DOHH2 (cell line): ENCODE results near the gene TRMT44.

Experiments
- EZH2phosphoT487 ChIP-seq: fragments of 200-600 bp; sonication (generic); IDR thresholded peaks from 2 replicates; pipeline ENCODE4 v1.6.1; 2017; ENCODE audit warnings: borderline replicate concordance, mild to moderate bottlenecking, antibody characterized with exemption, low read length, moderate library complexity, mixed read lengths
- TF ChIP-seq, protein P1 (sequence below): fragments of 200-600 bp; sonication (generic); IDR thresholded peaks from one replicate; pipeline ENCODE4 v1.5.1; 2014; ENCODE audit warnings: antibody characterized with exemption, mild to moderate bottlenecking, low read depth, low read length; ENCODE audit not compliant: poor library complexity, severe bottlenecking

DNA sequence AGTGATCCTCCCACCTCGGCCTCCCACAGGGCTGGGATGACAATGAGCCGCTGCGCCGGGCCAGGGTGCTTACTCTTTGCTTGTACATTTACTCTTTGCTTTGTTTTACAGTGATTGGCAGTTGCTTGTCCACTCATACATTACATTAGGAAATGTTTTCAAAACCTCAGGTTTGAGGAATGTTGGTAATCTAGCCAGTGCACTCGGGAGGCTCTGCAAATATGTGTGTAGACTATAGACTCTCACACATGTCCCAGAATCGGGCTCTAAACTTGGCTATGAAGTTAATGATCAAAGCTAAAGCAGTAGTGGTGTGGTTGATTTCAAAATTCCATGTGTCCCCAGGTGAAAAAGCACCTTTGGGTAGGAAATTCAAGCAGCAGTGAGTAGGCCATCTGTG, 20.5 kb downstream of the TRMT44 start:
- TF ChIP-seq, protein P1, sequence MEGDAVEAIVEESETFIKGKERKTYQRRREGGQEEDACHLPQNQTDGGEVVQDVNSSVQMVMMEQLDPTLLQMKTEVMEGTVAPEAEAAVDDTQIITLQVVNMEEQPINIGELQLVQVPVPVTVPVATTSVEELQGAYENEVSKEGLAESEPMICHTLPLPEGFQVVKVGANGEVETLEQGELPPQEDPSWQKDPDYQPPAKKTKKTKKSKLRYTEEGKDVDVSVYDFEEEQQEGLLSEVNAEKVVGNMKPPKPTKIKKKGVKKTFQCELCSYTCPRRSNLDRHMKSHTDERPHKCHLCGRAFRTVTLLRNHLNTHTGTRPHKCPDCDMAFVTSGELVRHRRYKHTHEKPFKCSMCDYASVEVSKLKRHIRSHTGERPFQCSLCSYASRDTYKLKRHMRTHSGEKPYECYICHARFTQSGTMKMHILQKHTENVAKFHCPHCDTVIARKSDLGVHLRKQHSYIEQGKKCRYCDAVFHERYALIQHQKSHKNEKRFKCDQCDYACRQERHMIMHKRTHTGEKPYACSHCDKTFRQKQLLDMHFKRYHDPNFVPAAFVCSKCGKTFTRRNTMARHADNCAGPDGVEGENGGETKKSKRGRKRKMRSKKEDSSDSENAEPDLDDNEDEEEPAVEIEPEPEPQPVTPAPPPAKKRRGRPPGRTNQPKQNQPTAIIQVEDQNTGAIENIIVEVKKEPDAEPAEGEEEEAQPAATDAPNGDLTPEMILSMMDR = no peak
- TF ChIP-seq EZH2phosphoT487 = no peak
